GM08714 (cell line): Measurements from ENCODE around the gene ATF7IP.
"Not testable (repeated sequence)": the region's sequence is repeated elsewhere in the genome, so short reads cannot be mapped to it uniquely, and the experiment has no call there.

Experiments
- H3K4me3 ChIP-seq: fragments of 200-500 bp; sonication (Bioruptor generic); 2 replicates; pipeline ENCODE4 v1.5.1; 2014; ENCODE audit warnings: mild to moderate bottlenecking, low read length, inconsistent platforms
- ZNF274 ChIP-seq: IDR thresholded peaks from 2 replicates; pipeline ENCODE4 v1.6.1; 2012; ENCODE audit warnings: mild to moderate bottlenecking, low read depth, low read length

ATF7IP gene

GRCh38 chr12:14365294-14366208 is at the start of gene ATF7IP:
Gene ATF7IP, plus strand, starts transcription at chr12:14365682. Its CDS starts 58,234 bp downstream, at chr12:14423916.
- peak within 1 kb of the TSS; percentile 66 for H3K4me3 ChIP-seq
- TF ChIP-seq ZNF274, result no peak

GRCh38 chr12:14317362-14318146 is 47.9 kb upstream of the ATF7IP start:
- TF ChIP-seq ZNF274, result no peak
- H3K4me3 ChIP-seq, result no peak overlapping the region

DNA sequence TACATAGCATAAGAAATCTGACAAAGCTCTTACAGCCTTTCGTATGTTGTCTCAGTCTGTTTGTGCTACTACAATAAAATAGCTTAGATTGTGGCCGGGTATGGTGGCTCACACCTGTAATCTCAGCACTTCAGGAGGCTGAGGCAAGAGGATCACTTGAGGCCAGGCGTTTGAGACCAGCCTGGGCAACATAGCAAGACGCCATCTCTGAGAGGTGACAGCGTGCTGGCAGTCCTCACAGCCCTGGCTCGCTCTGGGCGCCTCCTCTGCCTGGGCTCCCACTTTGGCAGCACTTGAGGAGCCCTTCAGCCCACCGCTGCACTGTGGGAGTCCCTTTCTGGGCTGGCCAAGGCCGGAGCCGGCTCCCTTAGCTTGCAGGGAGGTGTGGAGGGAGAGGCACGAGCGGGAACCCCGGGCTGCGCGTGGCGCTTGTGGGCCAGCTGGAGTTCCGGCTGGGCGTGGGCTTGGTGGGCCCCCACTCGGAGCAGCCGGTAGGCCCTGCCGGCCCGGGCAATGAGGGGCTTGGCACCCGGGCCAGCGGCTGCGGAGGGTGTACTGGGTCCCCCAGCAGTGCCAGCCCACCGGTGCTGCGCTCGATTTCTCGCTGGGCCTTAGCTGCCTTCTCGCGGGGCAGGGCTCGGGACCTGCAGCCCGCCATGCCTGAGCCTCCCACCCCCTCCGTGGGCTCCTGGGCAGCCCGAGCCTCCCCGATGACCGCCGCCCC is 45.6 kb upstream of the ATF7IP start:
- H3K4me3 ChIP-seq, result not testable (repeated sequence)

- TF ChIP-seq ZNF274, result no peak
- no peak overlapping the region for H3K4me3 ChIP-seq
Observed at GRCh38 chr12:14322403-14322802, 43.1 kb upstream of the ATF7IP start.

DNA sequence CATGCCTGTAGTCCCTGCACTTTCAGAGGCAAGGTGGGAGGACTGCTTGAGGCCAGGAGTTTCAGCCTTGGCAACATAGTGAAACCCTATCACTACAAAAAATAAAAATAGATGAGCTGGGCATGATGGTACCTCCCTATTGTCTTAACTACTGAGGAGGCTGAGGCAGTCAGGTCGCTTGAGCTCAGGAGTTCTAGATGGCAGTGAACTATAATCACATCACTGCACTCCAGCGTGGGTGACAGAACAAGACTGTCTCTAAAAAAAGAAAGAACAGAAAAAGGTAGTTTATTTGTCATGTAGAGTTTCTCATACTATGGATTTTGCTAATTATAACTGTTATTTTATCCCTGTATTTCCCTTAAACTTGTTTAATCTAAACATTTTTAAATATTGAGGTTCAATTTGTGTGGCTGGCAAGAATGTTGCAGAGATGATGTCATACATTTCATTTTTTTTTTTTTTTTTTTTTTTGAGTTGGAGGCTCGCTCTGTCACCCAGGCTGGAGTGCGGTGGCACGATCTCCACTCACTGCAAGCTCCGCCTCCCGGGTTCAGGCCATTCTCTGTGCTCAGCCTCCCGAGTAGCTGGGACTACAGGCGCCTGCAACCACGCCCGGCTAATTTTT is 39.7 kb upstream of the ATF7IP start:
- no peak for TF ChIP-seq ZNF274
- H3K4me3 ChIP-seq, result no peak overlapping the region

GRCh38 chr12:14326699-14327098 is 38.8 kb upstream of the ATF7IP start:
- no peak for TF ChIP-seq ZNF274
- H3K4me3 ChIP-seq, result no peak overlapping the region

- no peak for TF ChIP-seq ZNF274
- H3K4me3 ChIP-seq, result no peak overlapping the region
Observed at GRCh38 chr12:14327711-14328110, 37.8 kb upstream of the ATF7IP start.

DNA sequence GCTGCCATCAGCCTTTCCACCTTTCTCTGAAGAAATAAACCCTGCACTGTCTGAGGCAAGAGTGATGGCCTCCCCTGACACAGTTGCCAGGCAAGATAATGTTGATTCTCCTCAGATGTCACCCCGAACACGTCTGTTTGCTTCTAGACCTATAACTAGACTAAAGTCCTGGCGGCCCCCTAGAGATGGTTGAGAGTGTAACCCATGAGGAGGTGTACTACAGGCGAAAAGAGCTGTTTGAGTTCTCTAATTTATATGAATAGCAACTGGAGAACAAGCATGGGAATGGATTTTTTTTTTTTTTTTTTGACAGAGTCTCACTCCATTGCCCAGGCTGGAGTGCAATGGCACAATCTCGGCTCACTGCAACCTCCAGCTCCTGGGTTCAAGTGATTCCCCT is 33.0 kb upstream of the ATF7IP start:
- H3K4me3 ChIP-seq, result no peak overlapping the region
- peak; percentile 70 for TF ChIP-seq ZNF274

DNA sequence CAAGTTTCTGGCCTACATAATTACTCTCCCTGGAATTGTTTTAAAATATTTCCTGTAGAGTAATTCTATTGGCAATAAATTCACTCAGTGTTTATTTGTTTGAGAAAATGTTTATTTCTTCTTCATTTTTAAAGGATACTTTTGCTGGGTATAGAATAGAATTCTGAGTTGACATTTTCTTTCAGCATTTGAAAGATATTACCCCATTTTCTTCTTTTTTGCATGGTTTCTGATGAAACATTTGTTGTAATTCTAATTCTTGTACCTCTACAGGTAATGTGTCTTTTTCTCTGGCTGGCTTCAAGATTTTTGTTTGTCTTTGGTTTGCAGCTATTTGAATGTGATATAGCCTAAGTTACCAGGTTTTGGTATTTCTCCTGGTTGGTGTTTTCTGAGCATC is 25.1 kb upstream of the ATF7IP start:
- H3K4me3 ChIP-seq, result no peak overlapping the region
- TF ChIP-seq ZNF274, result no peak

DNA sequence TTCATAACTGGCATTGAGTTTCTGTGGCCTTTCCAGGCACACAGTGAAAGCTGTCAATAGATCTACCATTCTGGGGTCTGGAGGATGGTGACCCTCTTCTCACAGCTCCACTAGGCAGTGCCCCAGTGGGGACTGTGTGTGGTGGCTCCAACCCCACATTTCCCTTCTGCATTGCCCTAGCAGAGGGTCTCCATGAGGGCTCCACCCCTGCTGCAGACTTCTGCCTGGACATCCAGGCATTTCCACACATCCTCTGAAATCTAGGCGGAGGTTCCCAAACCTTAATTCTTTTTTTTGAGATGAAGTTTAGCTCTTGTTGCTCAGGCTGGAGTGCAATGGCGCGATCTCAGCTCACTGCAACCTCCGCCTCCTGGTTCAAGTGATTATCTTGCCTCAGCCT is 14.0 kb upstream of the ATF7IP start:
- not testable (repeated sequence) for H3K4me3 ChIP-seq

DNA sequence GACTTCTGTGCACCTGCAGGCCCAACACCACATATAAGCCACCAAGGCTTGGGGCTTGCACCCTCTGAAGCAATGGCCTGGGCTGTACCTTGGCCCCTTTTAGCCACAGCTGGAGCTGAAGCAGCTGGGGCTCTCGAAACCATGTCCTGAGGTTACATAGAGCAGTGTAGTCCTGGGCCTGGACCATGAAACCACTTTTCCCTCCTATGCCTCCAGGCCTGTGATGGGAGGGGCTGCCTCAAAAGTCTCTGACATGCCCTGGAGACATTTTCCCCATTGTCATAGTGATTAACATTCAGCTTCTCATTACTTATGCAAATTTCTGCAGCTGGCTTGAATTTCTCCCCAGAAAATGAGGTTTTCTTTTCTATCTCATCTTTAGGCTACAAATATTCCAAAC is 13.4 kb upstream of the ATF7IP start:
- H3K4me3 ChIP-seq, result not testable (repeated sequence)

GRCh38 chr12:14354665-14355064 is 10.8 kb upstream of the ATF7IP start:
- H3K4me3 ChIP-seq, result not testable (repeated sequence)

GRCh38 chr12:14356147-14356546 is 9.3 kb upstream of the ATF7IP start:
- no peak for TF ChIP-seq ZNF274
- H3K4me3 ChIP-seq, result no peak overlapping the region

DNA sequence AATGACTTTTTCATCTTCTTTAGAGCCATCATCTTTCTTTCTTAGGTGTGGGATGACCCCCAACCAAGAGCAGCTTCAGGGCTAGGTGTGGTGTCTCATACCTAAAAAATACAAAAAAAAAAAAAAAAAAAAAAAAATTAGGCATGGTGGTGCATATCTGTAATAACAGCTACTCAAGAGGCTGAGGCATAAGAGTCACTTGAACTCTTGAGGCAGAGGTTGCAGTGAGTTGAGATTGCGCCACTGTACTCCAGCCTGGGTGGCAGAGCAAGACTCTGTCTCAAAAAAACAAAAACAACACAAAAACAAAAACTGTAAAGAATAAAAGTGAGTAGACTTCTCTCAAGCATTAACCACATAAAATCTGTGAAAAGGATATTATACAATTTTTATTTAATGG is 8.0 kb upstream of the ATF7IP start:
- no peak for TF ChIP-seq ZNF274
- no peak overlapping the region for H3K4me3 ChIP-seq
